H1 (cell line): Measurements from ENCODE around the gene LCN12. TPM values are rescaled to one million over a fixed set of nuclear protein-coding genes. Genes with fewer than 3 reads are reported as not detected.

Experiments used
- BRCA1 ChIP-seq: IDR thresholded peaks from 2 replicates; pipeline ENCODE4 v1.6.1; 2012; ENCODE audit warnings: low read depth, low read length, improper control_type of control experiment
- GABPA ChIP-seq: IDR thresholded peaks from 2 replicates; pipeline ENCODE4 v1.6.1; 2011; ENCODE audit warnings: mild to moderate bottlenecking, low read length, moderate library complexity, borderline replicate concordance; ENCODE audit not compliant: insufficient read depth
- TBP ChIP-seq: IDR thresholded peaks from 2 replicates; pipeline ENCODE4 v1.6.1; 2011; ENCODE audit warnings: low read depth, low read length, improper control_type of control experiment
- polyA plus RNA-seq, 7 experiments: library from polyadenylated mRNA; depleted of rRNA in 3 of 7; stranded (reverse) in 5 of 7; unstranded in 2 of 7; fragments of >200 nt in 5 of 7; fragments of 200-250 nt in 2 of 7; gene quantifications; 1 replicate in 5 of 7; 2 replicates in 1 of 7; 4 replicates in 1 of 7; pipeline versions ENCODE4 v1.2.1 to v1.2.3, GENCODE V29; 2011 to 2013; ENCODE audit warnings: missing spikeins in 2 of 7, mixed read lengths in 2 of 7
- total RNA-seq: library from RNA; stranded (reverse); fragmentation: NEBNext Ultra II Directional; extraction: Animal tissue kit (Norgen Biotek cat#: 25700); gene quantifications from 2 replicates; pipeline ENCODE4 v1.2.1, GENCODE V29; 2021

The LCN12 gene
- total and polyA plus RNA-seq, 2 of the 8 experiments (the other 6 are each of a cell fraction or from before 2014, with no cell fraction given), result 1.1 to 1.7 TPM

- TF ChIP-seq BRCA1 (no peak), GABPA (no peak), TBP (no peak)
Measured at GRCh38 chr9:136920069-136920468, 32.0 kb upstream of the LCN12 start (continued).
